GM21367 (cell line): ENCODE data around the gene TNFAIP8.
A peak's percentile ranks its signal among the peaks of the same experiment; 100 is the strongest.

Source experiments
- ATAC-seq: cut with Tn5 transposase; IDR thresholded peaks from one replicate; pipeline ENCODE4 v1.9.1; 2021; ENCODE audit not compliant: unreplicated experiment

The TNFAIP8 gene

DNA sequence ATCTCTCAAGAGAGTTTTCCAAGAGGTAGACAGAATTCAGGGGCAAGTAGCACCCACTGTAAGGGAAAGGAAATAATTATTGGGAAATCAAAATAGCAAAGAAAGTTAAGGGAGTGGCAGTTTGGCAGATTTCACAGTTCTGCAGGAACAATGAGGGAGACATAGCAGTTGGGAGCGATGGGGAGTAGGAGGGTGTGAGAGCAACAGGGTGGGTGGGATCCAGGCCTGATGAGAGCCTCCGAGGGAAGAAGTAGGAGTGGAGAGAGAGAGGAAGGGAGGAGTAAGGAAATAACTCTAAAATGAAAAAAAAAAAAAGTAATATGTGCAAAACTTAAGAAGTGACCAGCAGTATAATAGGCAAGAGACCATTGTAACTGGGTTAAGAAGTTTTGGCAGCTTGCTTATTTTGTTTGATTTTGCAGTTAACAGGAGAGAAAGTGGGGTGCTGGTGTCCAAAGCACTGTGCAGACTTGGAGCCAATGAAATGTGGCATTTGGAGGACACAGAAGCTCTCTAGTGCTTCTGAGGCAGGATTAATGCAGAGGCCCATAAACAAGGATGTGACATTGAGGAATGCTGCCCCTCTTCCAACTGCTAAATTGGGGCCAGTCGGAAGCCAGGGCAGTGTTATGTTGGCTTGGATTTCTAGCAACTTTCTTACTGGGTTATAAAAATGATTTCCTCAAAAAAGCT is 10.2 kb downstream of the TNFAIP8 start:
- no peak for ATAC-seq

- peak; percentile 23 for ATAC-seq
Measured at GRCh38 chr5:119366540-119366881, 10.7 kb downstream of the TNFAIP8 start.

- peak; percentile 75 for ATAC-seq
Measured at GRCh38 chr5:119367502-119368237, 11.9 kb downstream of the TNFAIP8 start.

DNA sequence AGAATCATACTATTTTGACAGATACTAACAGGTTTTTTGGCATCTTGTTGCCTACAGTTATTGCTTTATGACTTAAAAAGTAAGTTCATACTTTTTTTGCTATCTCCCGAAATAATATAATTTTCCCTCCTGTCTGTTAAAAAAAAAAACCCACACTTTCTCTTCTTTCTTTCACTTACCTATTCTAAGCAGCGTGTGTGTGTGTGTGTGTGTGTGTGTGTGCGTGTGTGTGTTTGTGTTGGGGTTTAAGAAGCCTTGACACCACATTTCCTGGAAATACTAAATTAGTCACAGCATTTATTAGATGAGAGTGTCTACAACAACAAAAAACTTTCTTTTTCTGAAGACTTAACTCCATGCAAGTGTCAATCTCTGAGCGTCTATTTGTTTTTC is 12.4 kb downstream of the TNFAIP8 start:
- ATAC-seq = no peak

DNA sequence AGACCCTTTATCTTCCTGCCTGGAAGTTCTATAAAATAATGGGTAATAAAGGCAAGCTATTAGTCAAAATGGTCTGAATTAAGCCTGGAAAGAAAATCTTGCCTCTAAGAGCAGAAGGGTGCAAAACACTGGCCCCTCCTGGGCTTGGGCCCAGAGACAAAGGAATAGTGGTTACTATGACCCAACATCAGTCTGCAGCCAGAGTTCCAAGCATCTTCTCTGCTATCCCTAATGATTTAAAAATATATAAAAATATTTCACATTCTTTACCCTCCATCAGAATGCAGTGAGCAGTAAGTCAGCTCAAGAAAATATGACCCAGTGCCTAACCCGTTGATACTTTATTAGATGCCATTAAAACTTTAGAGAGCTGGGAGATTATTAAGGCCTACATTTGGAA is 14.7 kb downstream of the TNFAIP8 start:
- ATAC-seq = no peak

GRCh38 chr5:119371146-119371545 is 15.3 kb downstream of the TNFAIP8 start:
- no peak for ATAC-seq

DNA sequence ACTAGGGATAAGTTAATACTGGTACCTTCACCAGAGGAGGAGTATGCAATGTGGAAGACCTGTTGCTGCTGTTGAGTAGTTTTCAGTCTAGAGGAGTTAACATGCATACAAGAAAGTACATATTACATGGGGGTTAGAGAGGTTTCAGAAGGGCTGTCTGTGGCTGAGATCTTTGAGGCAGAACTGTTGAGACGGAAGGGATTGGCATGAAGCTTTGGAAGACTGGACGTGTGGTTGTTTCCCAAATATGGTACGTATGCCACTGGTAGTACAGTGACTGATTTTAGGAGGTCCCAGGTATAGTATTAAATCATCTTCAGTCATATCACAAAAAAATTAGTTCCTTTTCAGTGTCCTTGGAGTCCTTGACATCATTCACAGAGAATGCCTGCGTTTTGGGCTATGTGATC is 17.6 kb downstream of the TNFAIP8 start:
- ATAC-seq = peak; percentile 62

DNA sequence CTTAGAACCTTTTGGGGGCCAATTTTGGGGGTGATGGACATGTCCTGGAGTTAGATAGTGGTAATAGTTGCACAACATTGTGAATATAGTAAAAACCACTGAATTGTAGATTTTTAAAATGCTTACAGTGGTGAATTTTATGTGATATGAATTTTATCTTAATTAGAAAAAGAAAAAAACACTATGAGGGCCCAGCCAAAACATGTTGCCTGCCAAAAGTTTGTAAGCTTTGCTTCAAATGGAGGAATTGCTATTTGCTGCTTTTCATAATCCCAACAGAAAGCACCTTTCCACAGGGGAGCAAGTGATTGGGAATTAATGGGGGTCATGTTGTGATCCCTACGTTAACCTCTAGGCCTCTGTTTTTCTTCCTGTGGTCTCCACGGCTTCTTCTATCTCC is 19.1 kb downstream of the TNFAIP8 start:
- no peak for ATAC-seq

- no peak for ATAC-seq
Measured at GRCh38 chr5:119377066-119377465, 21.2 kb downstream of the TNFAIP8 start.

DNA sequence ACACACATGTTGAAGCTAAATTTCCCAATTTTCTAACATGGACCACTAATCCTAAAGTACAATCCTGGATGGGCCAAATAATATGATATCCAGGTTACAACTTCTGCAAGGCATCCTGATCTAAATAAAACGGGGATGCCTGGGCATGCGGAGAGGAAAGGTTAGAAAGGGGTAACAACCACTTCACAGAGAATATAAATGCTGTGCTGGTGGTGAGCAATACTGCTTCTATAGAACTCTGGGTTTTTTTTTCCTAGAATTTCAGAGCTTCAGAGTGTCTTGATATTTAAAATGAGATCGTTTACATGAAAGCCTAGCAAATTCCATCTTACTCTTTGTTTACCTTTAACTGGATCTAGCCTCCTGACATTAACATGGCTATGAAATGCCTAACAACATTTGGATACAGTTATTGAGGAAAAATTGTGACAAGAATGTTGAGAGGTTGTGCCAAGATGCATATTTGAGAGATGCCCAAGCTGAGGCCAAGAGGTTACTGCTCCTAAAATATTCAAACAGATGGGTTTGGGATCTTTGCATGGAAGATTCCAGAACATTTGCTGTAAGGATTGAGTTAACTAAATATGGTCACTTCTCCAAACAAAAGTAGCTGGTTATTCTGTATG is 22.4 kb downstream of the TNFAIP8 start:
- no peak for ATAC-seq

DNA sequence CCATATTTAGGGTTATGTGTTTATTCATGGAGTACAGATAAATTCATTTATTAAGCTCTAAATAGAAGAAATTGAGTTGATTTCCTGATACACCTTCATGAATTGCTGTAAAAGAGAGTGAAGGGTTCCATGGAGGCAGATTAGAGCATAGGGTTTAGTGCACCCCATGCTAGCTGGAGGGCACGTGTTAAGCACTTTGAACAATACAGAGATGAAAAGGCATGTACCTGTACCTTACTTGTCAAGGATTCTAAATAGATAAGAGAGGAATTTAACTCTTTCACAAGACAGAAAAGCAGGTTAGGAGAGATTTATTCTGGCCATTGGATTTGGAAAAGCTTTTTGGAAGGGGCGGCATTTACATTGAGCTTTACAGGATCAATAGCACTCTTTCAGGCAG is 23.3 kb downstream of the TNFAIP8 start:
- no peak for ATAC-seq

- ATAC-seq = no peak
Measured at GRCh38 chr5:119379942-119380547, 24.2 kb downstream of the TNFAIP8 start.

- ATAC-seq = no peak
Measured at GRCh38 chr5:119382169-119382568, 26.4 kb downstream of the TNFAIP8 start.

- ATAC-seq = no peak
Measured at GRCh38 chr5:119383008-119383407, 27.2 kb downstream of the TNFAIP8 start.

DNA sequence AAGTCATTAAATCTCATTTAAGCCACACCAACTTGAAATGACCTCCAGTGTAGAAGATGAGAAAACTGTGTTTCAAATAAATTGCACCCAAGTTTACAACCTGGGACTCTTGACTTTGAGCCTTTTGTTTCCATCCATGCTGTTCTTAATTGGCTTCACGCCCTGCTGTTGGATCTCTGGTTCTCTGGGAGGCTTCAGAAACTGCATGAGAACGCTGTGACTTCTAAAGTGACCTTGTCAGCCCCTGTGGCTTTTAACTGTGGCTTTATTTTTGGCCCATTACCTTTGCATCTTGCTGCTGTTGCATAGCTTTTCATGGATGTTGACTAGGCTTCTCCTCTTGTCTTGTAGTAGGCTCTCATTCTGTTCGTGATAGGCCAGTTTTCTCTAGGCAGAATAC is 29.3 kb downstream of the TNFAIP8 start:
- ATAC-seq = no peak

DNA sequence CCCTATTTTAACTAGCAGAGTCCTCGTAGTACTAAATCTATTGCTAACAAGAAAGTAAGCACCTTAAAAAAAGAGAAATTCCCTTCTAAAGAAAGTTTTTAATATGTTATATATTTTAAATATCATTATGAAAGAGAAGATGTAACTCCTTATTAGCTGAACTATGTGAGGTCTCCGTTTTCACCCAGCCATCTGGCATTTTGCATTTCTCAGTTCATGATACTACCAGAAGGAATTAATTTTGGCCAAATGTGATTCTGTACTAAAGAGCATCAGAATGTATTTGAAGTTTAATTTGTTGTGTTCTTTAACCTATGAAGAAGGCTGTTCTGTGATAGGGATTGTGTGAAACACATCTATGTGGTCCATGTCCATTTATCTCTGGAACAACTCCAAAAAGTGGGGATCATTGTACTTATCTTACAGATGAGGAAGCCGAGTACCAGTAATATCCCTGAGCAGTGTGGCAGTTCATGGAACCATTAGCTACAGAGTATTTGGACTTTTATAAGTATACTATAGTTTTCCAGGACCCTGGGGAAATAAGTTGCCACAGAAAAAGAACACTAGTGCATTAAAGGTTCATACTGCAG is 29.8 kb downstream of the TNFAIP8 start:
- no peak for ATAC-seq

DNA sequence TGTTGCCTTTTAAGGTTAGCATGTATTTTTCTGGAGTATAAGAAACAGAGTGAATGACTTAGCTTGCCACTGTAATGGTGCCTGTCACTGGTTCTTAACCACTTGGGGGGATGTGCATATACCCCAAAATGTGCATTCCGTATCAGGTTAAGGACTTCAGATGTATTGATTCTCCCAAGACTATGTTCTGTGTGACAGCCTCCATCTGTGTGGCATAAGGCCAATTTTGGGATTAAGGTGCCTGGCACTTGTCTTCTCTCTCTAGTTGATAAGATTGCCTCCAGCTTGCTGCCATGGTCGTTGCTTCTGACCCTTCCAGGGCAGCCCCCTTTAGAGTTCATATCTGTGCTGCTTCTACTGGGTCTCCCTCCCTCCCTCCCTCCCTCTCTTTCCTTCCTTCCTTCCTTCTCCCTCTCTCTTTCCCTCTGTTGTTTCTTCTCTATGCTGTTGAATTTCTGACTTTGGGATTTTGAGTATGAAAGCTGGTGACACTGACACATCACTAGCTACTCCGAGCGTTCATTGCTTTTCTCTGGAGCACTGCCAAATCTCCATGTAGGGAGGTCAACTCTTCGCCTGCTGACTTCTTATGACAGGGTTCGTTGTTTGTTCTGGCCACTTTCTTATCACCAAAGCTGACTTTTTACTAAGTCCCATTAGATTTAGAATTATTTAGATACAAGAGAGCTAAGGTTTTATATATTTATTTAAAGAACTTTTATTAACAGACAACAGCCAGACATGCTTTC is 31.0 kb downstream of the TNFAIP8 start:
- ATAC-seq = no peak

DNA sequence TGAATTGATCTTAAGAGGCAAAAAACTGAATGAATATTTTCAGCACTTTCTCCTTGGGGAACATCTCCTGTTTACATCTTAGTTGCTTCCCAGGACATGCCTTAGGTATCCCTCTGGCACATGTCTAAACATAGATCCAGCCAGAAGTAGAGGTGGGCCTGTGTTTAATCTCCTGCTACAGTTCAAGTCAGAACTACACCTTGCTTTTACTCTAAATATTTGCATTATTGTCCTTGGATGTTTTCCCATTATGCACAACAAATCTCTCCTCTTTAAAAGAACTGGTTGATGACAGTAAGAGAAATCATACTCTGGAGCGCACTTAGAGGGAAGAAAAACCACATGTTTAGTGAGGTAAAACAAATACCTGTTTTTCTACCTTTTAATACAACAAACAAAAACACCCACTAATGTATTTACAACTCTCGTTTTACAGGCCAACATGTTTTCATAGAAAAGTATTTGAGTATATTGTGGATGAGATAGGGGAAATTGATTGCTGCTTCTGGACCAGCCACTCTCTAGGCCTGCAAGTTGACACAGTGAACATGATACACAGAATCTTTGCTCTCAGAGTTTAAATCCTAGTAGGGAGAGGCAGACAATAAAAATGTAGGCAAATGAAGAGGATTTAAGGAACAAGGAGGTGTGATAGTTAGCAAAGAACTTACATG is 32.3 kb downstream of the TNFAIP8 start:
- no peak for ATAC-seq

DNA sequence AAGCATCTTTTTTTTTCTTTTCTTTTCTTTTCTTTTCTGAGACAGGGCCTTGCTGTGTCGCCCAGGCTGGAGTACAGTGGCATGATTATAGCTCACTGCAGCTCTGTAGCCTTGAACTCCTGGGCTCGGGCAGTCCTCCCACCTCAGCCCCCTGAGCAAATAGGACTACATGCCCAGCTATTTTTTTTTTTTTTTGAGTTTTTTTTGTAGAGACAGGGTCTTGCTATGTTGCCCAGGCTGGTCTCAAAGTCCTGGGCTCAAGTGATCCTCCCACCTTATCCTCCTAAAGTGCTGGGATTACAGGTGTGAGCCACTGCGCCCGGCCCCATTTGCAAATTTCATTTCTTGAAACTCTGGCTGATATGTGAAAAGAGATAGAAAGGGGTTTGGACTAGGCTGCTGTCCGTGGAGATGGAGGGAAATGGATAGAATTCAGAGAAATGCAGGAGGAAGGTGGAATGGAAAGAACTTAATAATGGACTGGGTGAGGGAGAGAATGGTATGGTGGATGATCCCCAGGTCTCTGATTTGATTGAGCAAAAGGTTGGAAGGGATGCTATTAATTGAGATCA is 32.9 kb downstream of the TNFAIP8 start:
- no peak for ATAC-seq
